Left colon (tissue), 2 donors: ENCODE results near the gene STAT3. TPM values are rescaled to one million over a fixed set of nuclear protein-coding genes. Genes with fewer than 3 reads are reported as not detected.
"Not testable (repeated sequence)": the region's sequence is repeated elsewhere in the genome, so short reads cannot be mapped to it uniquely, and the experiment has no call there.

Experiments
- ATAC-seq: fragments of 200-7000 bp; cut with Tn5 transposase; one replicate; pipeline ENCODE4 v1.9.1; 2020; ENCODE audit warnings: mild to moderate bottlenecking, moderate library complexity
- DNase-seq, 2 donors: peaks; one replicate each; pipeline ENCODE4 v3.0.0-alpha.2; 2020
- intact Hi-C, 2 donors: fragments of 100-400 bp; cut with DNase I in 1 of 2; cut with micrococcal nuclease in 1 of 2; formaldehyde crosslinking; loops; one replicate each; pipeline versions ENCODE4 v1.11.2 to v1.14.0; 2022; cut with DNase I, micrococcal nuclease
- total RNA-seq, 2 donors: library from RNA; stranded (reverse); fragmentation: NEBNext Ultra II Directional; extraction: Animal tissue kit (Norgen Biotek cat#: 25700); gene quantifications; one replicate each; pipeline ENCODE4 v1.2.1, GENCODE V29; 2021
- donor health status: DM: no; HTN: no; CAD: no.
- donor health status: DM: yes; HTN: yes; CAD: no.

Gene STAT3
- total RNA-seq, 2 donors from 2014 or later = 150 to 212 TPM

- peak in 1 of 2 donors; percentile 21 for DNase-seq
- ATAC-seq = peak; percentile 52
These were observed 6.6 kb upstream of the STAT3 start for GRCh38 chr17:42394838-42395237.

GRCh38 chr17:42392692-42393415 is 4.6 kb upstream of the STAT3 start:
- ATAC-seq (no peak), DNase-seq (no peak)
- intact Hi-C loops = no loop called here

More at GRCh38 chr17:42394838-42395237, 6.6 kb upstream of the STAT3 start:
- intact Hi-C loops = no loop called here

GRCh38 chr17:42391439-42391838 is 3.2 kb upstream of the STAT3 start:
- DNase-seq = peak in 1 of 2 donors; percentile 15
- intact Hi-C loops, ATAC-seq: not testable (repeated sequence)

- intact Hi-C loops = no loop called here
- DNase-seq = peak in 1 of 2 donors; percentile 15
- no peak for ATAC-seq
These were observed 1.7 kb upstream of the STAT3 start for GRCh38 chr17:42389899-42390298.

- DNase-seq (no peak), ATAC-seq (no peak)
- intact Hi-C loops = no loop called here
These were observed 834 bp upstream of the STAT3 start for GRCh38 chr17:42389135-42389417.

GRCh38 chr17:42387661-42388380 is 421 bp downstream of the STAT3 start:
- peak; percentile 60 for ATAC-seq
- intact Hi-C loops = no loop called here
- peak in 1 of 2 donors; percentile 65 for DNase-seq

- peak in 1 of 2 donors; percentile 59 for DNase-seq
- intact Hi-C loops = no loop called here
- ATAC-seq = peak; percentile 23
These were observed 1.2 kb downstream of the STAT3 start for GRCh38 chr17:42386777-42387657.

GRCh38 chr17:42381898-42382297 is 6.3 kb downstream of the STAT3 start:
- no peak for DNase-seq
- no peak for ATAC-seq
- intact Hi-C loops = no loop called here

- intact Hi-C loops = no loop called here
- ATAC-seq = no peak
- no peak for DNase-seq
These were observed 7.3 kb downstream of the STAT3 start for GRCh38 chr17:42380935-42381334.

GRCh38 chr17:42378959-42379594 is 9.2 kb downstream of the STAT3 start:
- ATAC-seq = peak; percentile 87
- no peak for DNase-seq
- intact Hi-C loops = no loop called here

- ATAC-seq = peak; percentile 40
- no peak for DNase-seq
- intact Hi-C loops = no loop called here
These were observed 9.8 kb downstream of the STAT3 start for GRCh38 chr17:42378359-42378958.

- DNase-seq (no peak), ATAC-seq (no peak)
- intact Hi-C loops = no loop called here
These were observed 14.3 kb downstream of the STAT3 start for GRCh38 chr17:42373896-42374295.

GRCh38 chr17:42372142-42372541 is 16.1 kb downstream of the STAT3 start:
- DNase-seq = no peak
- intact Hi-C loops = no loop called here
- no peak for ATAC-seq

- ATAC-seq, DNase-seq, intact Hi-C loops: not testable (repeated sequence)
These were observed 19.3 kb downstream of the STAT3 start for GRCh38 chr17:42368797-42369561.

- intact Hi-C loops, ATAC-seq, DNase-seq: not testable (repeated sequence)
These were observed 19.9 kb downstream of the STAT3 start for GRCh38 chr17:42368310-42368709.

GRCh38 chr17:42366176-42367023 is 21.8 kb downstream of the STAT3 start:
- ATAC-seq, intact Hi-C loops: not testable (repeated sequence)

GRCh38 chr17:42365136-42365535 is 23.1 kb downstream of the STAT3 start:
- ATAC-seq = no peak
- no peak for DNase-seq
- intact Hi-C loops = no loop called here

More at GRCh38 chr17:42366176-42367023, 21.8 kb downstream of the STAT3 start:
- not testable (repeated sequence) for DNase-seq
